Keratinocyte (primary cell): ENCODE measurements around the gene TBRG4. TPM values are rescaled to one million over a fixed set of nuclear protein-coding genes. Genes with fewer than 3 reads are reported as not detected.

Source experiments
- DNase-seq: peaks from one replicate; pipeline ENCODE4 v3.0.0-alpha.2; 2011; ENCODE audit warnings: low read depth, missing footprints, low spot score
- FAIRE-seq: peaks from 2 replicates; lab custom pipeline; 2011; peaks lifted over from hg19 to GRCh38; lab: Jason Lieb, UNC
- H2AFZ ChIP-seq: 2 replicates; pipeline ENCODE4 v1.6.0; 2012; ENCODE audit warnings: low read length, control low read depth, inconsistent platforms; ENCODE audit not compliant: control insufficient read depth
- H3K27ac ChIP-seq: 2 replicates; pipeline ENCODE4 v1.5.1; 2011; ENCODE audit warnings: low read length; ENCODE audit not compliant: control insufficient read depth, insufficient read depth
- H3K27me3 ChIP-seq: 3 replicates; pipeline ENCODE4 v1.6.0; 2011; ENCODE audit warnings: low read length; ENCODE audit not compliant: control insufficient read depth, insufficient read depth; ENCODE audit errors: extremely low read depth
- H3K36me3 ChIP-seq, 2 experiments: 2 replicates in 1 of 2; 3 replicates in 1 of 2; pipeline ENCODE4 v1.5.1; 2011; ENCODE audit warnings: low read length in 2 of 2, mild to moderate bottlenecking in 1 of 2; ENCODE audit not compliant: control insufficient read depth in 2 of 2, insufficient read depth in 2 of 2; ENCODE audit errors: extremely low read depth in 1 of 2
- H3K4me1 ChIP-seq: 3 replicates; pipeline ENCODE4 v1.5.1; 2011; ENCODE audit warnings: low read length; ENCODE audit not compliant: control insufficient read depth, insufficient read depth; ENCODE audit errors: extremely low read depth
- H3K4me2 ChIP-seq: 3 replicates; pipeline ENCODE4 v1.6.0; 2011; ENCODE audit warnings: low read depth, low read length; ENCODE audit not compliant: control insufficient read depth, insufficient read depth; ENCODE audit errors: extremely low read depth
- H3K4me3 ChIP-seq, 3 experiments: fragments of 200-600 bp in 1 of 3; sonication (generic) in 1 of 3; 2 replicates in 2 of 3; 3 replicates in 1 of 3; pipeline ENCODE4 v1.5.1; 2011 to 2016; ENCODE audit warnings: low read length in 3 of 3, mild to moderate bottlenecking in 3 of 3, control low read depth in 2 of 3, inconsistent platforms in 1 of 3, low read depth in 1 of 3, mixed read lengths in 1 of 3, mixed run types in 1 of 3, moderate library complexity in 1 of 3; ENCODE audit not compliant: control insufficient read depth in 2 of 3, insufficient read depth in 2 of 3; ENCODE audit errors: extremely low read depth in 1 of 3
- H3K79me2 ChIP-seq: 2 replicates; pipeline ENCODE4 v1.6.0; 2012; ENCODE audit warnings: low read length; ENCODE audit not compliant: control insufficient read depth, insufficient read depth
- H3K9ac ChIP-seq: 3 replicates; pipeline ENCODE4 v1.6.0; 2011; ENCODE audit warnings: low read length; ENCODE audit not compliant: control insufficient read depth, insufficient read depth; ENCODE audit errors: extremely low read depth
- H3K9me1 ChIP-seq: 3 replicates; pipeline ENCODE4 v1.6.0; 2011; ENCODE audit warnings: low read length; ENCODE audit not compliant: control insufficient read depth, insufficient read depth; ENCODE audit errors: extremely low read depth
- H3K9me3 ChIP-seq: 2 replicates; pipeline ENCODE4 v1.5.1; 2012; ENCODE audit warnings: low read depth, low read length; ENCODE audit not compliant: control insufficient read depth
- H4K20me1 ChIP-seq: 3 replicates; pipeline ENCODE4 v1.6.0; 2011; ENCODE audit warnings: low read length; ENCODE audit not compliant: control insufficient read depth, insufficient read depth; ENCODE audit errors: extremely low read depth
- EZH2 ChIP-seq: IDR thresholded peaks from one replicate; pipeline ENCODE4 v1.6.1; 2012; ENCODE audit warnings: inconsistent platforms, mild to moderate bottlenecking, low read length, moderate library complexity
- dilution Hi-C: fragments of 300-500 bp; cut with MboI; formaldehyde crosslinking; loops from one replicate; pipeline ENCODE4 v1.7.0; 2020; ENCODE audit warnings: low sequenced_read_pairs; ENCODE audit not compliant: extremely low pct_ligation_motif_present
- polyA plus RNA-seq, 5 experiments: library from polyadenylated mRNA; depleted of rRNA in 3 of 5; stranded (reverse) in 3 of 5; stranded (forward) in 1 of 5; unstranded in 1 of 5; fragments of >200 nt; gene quantifications; 1 replicate in 1 of 5; 2 replicates in 3 of 5; 3 replicates in 1 of 5; pipeline versions ENCODE4 v1.2.1 to v1.2.3, GENCODE V29; 2011 to 2012; ENCODE audit warnings: missing spikeins in 2 of 5, low read depth in 1 of 5, low replicate concordance in 1 of 5
- small RNA-seq, 3 experiments: library from RNA; depleted of rRNA; stranded (forward); fragments of <200 nt; gene quantifications; one replicate each; pipeline ENCODE3, GENCODE V24; 2012; ENCODE audit warnings: low read depth in 3 of 3, low replicate concordance in 1 of 3; ENCODE audit not compliant: insufficient read length in 3 of 3
- TF ChIP-seq, protein P1 (sequence below), 3 experiments: IDR thresholded peaks in 1 of 3; conservative IDR thresholded peaks in 1 of 3; optimal IDR thresholded peaks in 1 of 3; 2 replicates in 2 of 3; 3 replicates in 1 of 3; pipeline versions ENCODE3 to v1.5.1; 2011; ENCODE audit warnings: low read length in 3 of 3, mild to moderate bottlenecking in 3 of 3, moderate library complexity in 2 of 3, control low read depth in 1 of 3, inconsistent platforms in 1 of 3; ENCODE audit not compliant: insufficient read depth in 2 of 3; ENCODE audit errors: extremely low read depth in 1 of 3

The TBRG4 gene
- polyA plus RNA-seq, 1 donor (not counting 4 experiments of a cell fraction or from before 2014, with no cell fraction given): 90.5 TPM

DNA sequence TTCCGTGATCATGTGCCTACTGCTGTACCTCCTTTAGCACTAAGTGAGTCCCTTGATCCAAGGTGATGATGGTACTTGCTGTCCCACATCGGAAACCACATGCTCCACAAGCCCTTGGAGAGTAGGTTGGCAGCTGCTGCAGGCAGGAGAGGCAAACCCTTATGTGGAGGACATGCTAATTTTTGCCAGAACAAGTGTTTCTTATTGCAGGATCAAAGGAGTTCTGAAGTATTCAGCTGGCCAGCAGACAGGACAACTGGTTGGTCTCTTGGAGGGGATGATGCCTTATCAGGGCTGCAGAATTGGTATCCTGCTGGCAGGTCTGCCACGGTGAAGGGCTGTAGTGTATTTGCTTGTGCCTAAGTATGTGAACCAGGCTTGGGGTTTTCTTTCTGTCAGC lies 59.5 kb downstream of the TBRG4 start:
- Histone ChIP-seq H3K27me3 (no peaks in the 10 kb centered on the region), H3K4me3 (no peak overlapping the region), H3K4me2 (no peak overlapping the region), H2AFZ (no peak overlapping the region), H3K36me3 (peaks cover 0 to 14% of the 10 kb centered on the region in 2 experiments), H3K4me1 (peaks cover 12% of the 10 kb centered on the region), H3K27ac (no peak overlapping the region), H3K79me2 (peaks cover 25% of the 10 kb centered on the region), H3K9ac (no peak overlapping the region), H3K9me3 (no peaks in the 10 kb centered on the region), H3K9me1 (no peaks in the 10 kb centered on the region), H4K20me1 (no peaks in the 10 kb centered on the region)
- FAIRE-seq (no peak), DNase-seq (no peak)
- dilution Hi-C loops: no loop called here
- TF ChIP-seq, protein P1, sequence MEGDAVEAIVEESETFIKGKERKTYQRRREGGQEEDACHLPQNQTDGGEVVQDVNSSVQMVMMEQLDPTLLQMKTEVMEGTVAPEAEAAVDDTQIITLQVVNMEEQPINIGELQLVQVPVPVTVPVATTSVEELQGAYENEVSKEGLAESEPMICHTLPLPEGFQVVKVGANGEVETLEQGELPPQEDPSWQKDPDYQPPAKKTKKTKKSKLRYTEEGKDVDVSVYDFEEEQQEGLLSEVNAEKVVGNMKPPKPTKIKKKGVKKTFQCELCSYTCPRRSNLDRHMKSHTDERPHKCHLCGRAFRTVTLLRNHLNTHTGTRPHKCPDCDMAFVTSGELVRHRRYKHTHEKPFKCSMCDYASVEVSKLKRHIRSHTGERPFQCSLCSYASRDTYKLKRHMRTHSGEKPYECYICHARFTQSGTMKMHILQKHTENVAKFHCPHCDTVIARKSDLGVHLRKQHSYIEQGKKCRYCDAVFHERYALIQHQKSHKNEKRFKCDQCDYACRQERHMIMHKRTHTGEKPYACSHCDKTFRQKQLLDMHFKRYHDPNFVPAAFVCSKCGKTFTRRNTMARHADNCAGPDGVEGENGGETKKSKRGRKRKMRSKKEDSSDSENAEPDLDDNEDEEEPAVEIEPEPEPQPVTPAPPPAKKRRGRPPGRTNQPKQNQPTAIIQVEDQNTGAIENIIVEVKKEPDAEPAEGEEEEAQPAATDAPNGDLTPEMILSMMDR (optimal IDR thresholded peaks at IDR 0.05 in 1 of 3, IDR thresholded peaks at IDR 0.05 in 1 of 3, conservative IDR thresholded peaks at IDR 0.05 in 1 of 3; ENCODE audit: extremely low read depth in 1 of 3, insufficient read depth in 2 of 3, low read length in 3 of 3): no peak
- no peak for TF ChIP-seq EZH2

DNA sequence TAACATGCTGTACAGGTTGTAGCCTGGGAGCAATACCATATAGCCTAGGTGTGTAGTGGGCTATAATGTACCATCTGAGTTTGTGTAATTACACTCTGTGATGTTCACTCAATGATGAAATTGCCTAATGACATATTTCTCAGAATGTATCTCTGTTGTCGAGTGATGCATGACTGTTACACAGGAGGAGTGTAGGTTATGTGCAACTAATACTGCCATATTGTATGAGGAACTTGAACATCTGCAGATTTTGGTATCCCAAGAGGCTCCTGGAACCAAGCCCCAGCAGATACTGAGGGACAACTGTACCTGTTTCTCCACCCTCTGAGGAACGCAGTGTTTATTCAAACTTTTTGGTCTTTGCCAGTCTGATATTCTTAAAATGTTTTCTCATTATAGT lies 61.3 kb downstream of the TBRG4 start:
- dilution Hi-C loops: no loop called here
- Histone ChIP-seq H3K4me2 (no peak overlapping the region), H3K79me2 (peaks cover 18% of the 10 kb centered on the region), H3K9me1 (no peaks in the 10 kb centered on the region), H3K9ac (no peak overlapping the region), H3K27ac (no peak overlapping the region), H4K20me1 (no peaks in the 10 kb centered on the region), H3K4me1 (peaks cover 12% of the 10 kb centered on the region), H3K4me3 (no peak overlapping the region), H3K27me3 (no peaks in the 10 kb centered on the region), H3K9me3 (no peaks in the 10 kb centered on the region), H3K36me3 (peaks cover 3 to 14% of the 10 kb centered on the region in 2 experiments), H2AFZ (no peak overlapping the region)
- FAIRE-seq (no peak), DNase-seq (no peak)
- TF ChIP-seq, protein P1 (optimal IDR thresholded peaks at IDR 0.05 in 1 of 3, IDR thresholded peaks at IDR 0.05 in 1 of 3, conservative IDR thresholded peaks at IDR 0.05 in 1 of 3; ENCODE audit: extremely low read depth in 1 of 3, insufficient read depth in 2 of 3, low read length in 3 of 3): no peak
- no peak for TF ChIP-seq EZH2

Small RNA genes within 50 kb of the gene (small RNA-seq; reads per million reads assigned to genes)
- gene SNORA5A: 4.6 to 29.4 (median 5.3) reads per million in 3 experiments
- 0 reads per million in 3 experiments for gene SNORA5B
- gene SNORA5C: 1.0 to 11.8 (median 2.7) reads per million in 3 experiments

Other genes starting within 250 kb of the TBRG4 start
- gene PURB, start 226.2 kb downstream of the TBRG4 start, polyA plus RNA-seq: 5.1 to 7.7 TPM (median 5.7 TPM) in 3 replicates
- 0.02 to 0.13 TPM (median 0.03 TPM) in 3 replicates for gene MYO1G, start 132.7 kb downstream of the TBRG4 start, polyA plus RNA-seq
- gene CCM2, start 111.5 kb downstream of the TBRG4 start, polyA plus RNA-seq: 44.8 to 70.0 TPM (median 57.5 TPM) in 3 replicates
- gene NACAD, start 22.7 kb downstream of the TBRG4 start, polyA plus RNA-seq: 0.10 to 0.25 TPM (median 0.14 TPM) in 3 replicates
- not detected in 3 replicates for gene RAMP3, start 46.1 kb upstream of the TBRG4 start, polyA plus RNA-seq